Measurements from ENCODE around the gene BIRC3.
"Not testable (repeated sequence)": the region's sequence is repeated elsewhere in the genome, so short reads cannot be mapped to it uniquely, and the experiment has no call there.

The BIRC3 gene

GRCh38 chr11:102296757-102297156 is 20.5 kb upstream of the BIRC3 start:
- not testable (repeated sequence) for DNase-seq (ENCODE audit: low read depth)

DNA sequence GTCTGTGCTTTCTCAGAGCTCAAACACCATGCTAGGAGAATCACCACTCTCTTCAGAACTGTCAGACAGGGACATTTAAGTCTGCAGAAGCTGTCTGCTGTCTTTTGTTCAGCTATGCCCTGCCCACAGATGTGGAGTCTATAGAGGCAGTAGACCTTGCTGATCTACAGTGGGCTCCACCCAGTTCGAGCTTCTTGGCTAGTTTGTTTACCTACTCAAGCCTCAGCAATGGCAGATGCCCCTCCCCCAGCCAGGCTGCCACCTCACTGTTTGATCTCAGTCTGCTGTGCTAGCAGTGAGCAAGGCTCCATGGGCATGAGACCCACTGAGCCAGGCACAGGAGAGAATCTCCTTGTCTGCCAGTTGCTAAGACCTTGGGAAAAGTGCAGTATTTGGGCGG is 16.4 kb upstream of the BIRC3 start:
- DNase-seq (ENCODE audit: low read depth) = not testable (repeated sequence)

DNA sequence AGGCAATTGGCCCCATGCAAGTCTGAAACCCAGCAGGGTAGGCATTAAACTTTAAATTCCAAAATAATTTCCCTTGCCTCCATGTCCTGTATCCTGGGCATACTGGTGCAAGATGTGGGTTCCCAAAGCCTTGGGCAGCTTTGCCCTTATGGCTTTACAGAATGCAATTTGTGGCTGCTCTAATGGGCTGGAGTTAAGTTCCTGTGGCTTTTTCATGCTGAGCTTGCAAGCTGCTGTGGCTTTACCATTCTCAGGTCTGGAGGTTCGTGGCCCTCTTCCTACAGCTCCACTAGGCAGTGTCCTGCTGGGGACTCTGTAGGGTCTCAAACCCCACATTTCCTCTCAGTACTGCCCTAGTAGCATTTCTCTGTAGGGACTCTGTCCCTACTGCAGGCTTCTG is 15.0 kb upstream of the BIRC3 start:
- no peak for DNase-seq (ENCODE audit: low read depth)

DNA sequence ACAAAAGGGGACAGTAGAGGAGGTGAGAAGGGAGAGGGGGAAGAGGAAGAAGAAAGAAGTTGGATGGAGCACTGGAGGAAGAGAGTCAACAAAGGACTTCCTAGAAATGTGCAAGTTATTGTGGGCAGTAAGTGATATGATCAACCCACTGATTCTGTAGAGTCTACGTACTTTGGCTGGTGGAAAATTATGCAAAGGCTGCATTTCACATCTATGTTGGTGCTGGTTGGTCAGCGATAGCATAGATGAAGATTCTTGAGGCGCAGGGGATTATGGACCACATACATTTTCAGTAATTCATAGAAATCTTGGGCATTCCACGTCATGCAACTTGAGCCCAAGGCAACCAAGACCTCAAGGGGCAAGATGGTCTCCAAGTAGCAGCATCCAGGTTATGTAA is 12.6 kb upstream of the BIRC3 start:
- DNase-seq (ENCODE audit: low read depth) = no peak

DNA sequence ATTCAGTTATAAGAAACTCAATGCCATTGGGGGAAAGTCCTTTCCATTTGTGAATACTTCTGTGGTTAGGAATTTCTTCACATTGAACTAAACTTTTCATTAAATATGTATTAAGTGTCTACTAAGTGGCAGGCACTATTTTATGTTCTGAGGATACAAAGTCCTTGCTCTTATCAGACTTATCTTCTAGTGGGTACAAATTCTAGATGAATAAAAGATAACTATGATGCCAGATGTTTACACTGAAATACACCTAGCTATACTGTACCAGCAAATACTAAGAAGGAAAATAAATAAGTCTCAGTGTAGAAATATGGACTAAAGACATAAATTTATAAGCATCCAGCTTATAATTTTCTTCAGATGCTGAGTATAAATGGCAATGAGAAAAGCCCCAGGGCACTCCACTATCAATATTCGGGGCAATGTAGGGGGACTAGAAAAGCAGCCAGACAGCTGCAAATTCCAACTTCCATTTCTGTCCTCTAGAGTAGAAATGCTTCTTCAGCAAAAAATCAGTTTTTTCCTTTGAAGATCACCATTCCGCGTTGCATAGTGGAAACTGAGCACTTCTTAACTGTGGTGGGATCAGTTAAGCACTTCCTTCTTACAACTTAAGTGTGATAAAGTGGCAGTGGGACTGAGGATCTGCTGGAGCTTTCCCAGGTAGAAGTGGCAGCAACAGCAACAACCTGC is 11.8 kb upstream of the BIRC3 start:
- DNase-seq (ENCODE audit: low read depth) = no peak

DNA sequence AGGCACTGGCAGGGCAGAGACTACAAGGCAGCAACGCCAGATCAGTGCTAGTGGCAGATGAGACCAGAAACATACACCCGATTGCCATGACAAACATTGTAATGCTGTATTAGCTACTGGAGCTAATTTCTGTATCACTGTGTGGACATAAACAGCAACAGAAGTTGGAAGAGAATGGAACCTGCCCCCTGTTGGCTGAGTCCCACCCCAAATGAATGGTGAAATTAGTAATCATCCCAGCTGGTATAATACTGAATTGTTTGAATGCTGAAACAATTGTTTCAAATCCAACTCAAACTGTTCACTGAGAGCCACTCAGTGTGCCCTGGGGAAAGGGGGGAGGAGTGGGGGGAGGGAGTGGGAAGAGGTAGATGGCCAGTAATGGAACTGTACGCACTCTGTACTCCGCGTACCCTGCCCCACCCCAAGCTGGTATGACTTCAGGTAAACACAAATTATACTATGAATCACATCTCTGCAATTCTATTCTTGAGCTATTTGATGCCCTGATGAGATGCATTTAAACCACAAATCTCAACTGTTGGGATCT is 11.2 kb upstream of the BIRC3 start:
- DNase-seq (ENCODE audit: low read depth) = no peak

DNA sequence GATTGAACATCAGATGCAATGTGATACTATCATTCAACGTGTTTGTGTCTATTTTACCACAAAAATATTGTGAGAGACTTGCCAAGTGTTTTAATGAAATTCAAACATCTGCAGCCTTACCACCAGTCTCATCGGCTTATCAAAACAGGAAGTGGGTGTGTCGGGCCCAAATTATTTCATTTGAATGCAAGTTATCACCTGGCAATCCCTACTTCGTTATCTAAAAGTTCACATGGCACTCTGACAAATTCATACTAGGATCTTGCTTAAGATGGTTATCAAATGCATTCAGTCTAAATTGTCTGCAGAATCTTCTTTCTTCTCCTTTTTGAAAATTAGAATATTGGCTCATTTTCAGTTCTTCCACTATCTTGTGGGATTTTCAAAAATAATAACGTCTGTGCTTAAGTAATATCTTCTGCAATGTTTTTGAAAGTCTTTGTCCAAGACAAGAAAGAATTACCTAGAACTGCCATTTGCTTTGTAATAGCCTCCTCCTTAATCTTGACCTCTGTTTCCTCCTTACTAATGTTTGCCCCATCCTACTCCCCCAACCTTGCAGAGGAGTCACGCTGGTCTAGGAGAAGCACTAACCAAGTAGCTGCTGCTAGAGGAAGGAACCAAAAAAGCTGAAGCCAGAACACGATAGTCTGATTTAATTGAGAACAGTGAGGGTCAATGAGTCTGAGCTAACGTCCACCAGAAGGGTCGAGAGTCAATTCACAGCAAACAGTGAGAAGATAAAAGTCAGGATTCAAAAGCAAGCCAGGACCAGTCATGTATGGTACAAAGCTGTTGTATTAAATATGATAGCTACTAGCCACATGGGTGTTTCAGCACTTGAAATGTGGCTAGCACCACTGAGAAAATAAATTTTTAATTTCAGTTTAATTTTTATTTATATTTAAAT is 10.2 kb upstream of the BIRC3 start:
- no peak for DNase-seq (ENCODE audit: low read depth)

GRCh38 chr11:102307727-102308038 is 9.6 kb upstream of the BIRC3 start:
- DNase-seq (ENCODE audit: low read depth) = no peak

- no peak for DNase-seq (ENCODE audit: low read depth)
Measured at GRCh38 chr11:102309621-102310541, 7.4 kb upstream of the BIRC3 start.

GRCh38 chr11:102312667-102313066 is 4.6 kb upstream of the BIRC3 start:
- DNase-seq (ENCODE audit: low read depth) = no peak

- no peak for DNase-seq (ENCODE audit: low read depth)
Measured at GRCh38 chr11:102313238-102313940, 3.9 kb upstream of the BIRC3 start.

GRCh38 chr11:102314784-102315183 is 2.5 kb upstream of the BIRC3 start:
- DNase-seq (ENCODE audit: low read depth) = no peak

- DNase-seq (ENCODE audit: low read depth) = no peak
Measured at GRCh38 chr11:102316346-102316904, 859 bp upstream of the BIRC3 start.

DNA sequence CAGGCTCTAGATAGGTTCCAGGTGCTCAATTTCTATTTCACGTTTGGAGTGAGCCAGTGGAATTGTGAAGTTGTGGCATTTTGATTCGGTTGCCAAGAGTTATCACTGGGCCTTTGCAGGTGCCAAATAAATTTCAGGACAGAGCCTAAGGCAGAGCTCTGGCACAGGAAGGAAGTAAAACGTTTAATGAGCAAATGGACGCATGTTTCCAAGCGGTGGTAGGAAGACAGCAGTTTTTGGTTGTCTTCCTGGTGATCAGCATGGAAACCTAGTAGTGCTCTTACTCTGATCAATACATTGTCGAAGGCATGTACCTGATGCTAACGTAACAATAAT is 452 bp downstream of the BIRC3 start:
- DNase-seq (ENCODE audit: low read depth) = no peak

DNA sequence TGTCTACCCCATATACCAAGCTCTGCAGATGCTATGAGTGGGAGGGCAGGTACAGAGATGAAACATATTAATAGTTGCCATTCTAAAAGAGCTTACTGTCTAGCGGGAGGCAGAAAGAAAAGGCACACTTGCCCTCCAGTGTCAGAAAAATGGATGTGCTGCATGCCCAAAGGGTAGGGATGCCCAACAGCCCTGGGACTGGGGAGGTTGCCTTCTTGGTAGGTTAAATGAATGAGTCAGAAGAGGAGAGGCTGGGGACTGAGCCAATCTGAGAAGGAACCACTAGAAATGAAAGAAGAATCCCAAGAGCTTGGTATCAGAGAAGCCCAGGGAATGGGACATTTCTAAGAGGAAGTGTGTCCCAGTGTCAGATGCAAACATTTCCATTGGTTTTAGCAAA is 1.2 kb downstream of the BIRC3 start:
- DNase-seq (ENCODE audit: low read depth) = peak; percentile 49

DNA sequence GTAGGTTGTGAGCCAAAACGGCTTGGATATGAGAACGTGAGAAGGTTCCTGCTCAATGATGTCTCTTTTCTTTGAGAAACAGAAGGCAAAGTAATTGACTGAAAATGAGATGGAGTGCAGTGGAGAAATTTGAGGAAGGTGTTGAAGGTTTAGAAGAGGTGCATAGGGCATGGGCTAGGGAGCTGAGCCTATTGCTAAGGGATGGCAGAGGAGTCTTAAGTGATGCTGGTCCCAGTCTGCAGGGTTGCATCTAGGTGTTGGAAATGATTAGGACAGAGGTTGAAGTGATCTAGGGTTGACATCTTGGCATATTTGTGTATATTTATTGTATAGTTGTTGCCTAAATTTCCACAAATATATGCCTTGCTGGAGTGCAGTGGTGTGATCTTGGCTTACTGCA is 2.3 kb downstream of the BIRC3 start:
- no peak for DNase-seq (ENCODE audit: low read depth)

DNA sequence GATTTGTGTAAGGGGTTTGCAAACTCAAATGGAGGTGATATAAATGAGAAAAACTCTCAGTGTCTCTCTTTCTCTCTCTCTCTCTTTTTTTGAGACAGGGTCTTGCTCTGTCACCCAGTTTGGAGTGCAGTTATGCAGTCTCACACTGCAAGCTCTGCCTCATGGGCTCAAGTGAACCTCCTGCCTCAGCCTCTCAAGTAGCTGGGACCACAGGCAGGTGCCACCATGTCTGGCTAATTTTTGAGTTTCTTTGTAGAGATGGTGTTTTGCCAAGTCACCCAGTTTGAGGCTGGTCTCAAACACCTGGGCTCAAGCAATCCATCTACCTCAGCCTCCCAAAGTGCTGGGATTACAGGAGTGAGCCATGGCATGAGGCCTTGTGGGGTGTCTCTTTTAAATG is 2.9 kb downstream of the BIRC3 start:
- no peak for DNase-seq (ENCODE audit: low read depth)

GRCh38 chr11:102320679-102321078 is 3.4 kb downstream of the BIRC3 start:
- DNase-seq (ENCODE audit: low read depth) = no peak

DNA sequence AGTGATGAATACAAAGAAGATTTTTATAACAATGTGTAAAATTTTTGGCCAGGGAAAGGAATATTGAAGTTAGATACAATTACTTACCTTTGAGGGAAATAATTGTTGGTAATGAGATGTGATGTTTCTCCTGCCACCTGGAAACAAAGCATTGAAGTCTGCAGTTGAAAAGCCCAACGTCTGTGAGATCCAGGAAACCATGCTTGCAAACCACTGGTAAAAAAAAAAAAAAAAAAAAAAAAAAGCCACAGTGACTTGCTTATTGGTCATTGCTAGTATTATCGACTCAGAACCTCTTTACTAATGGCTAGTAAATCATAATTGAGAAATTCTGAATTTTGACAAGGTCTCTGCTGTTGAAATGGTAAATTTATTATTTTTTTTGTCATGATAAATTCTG is 5.3 kb downstream of the BIRC3 start:
- DNase-seq (ENCODE audit: low read depth) = no peak

GRCh38 chr11:102323542-102324251 is 6.4 kb downstream of the BIRC3 start:
- DNase-seq (ENCODE audit: low read depth) = no peak

- DNase-seq (ENCODE audit: low read depth) = no peak
Measured at GRCh38 chr11:102325088-102325487, 7.8 kb downstream of the BIRC3 start.
